Neural cell (in vitro differentiated cells): Measurements from ENCODE around the gene CEP89. TPM values are rescaled to one million over a fixed set of nuclear protein-coding genes. Genes with fewer than 3 reads are reported as not detected.
"Not testable (repeated sequence)": the region's sequence is repeated elsewhere in the genome, so short reads cannot be mapped to it uniquely, and the experiment has no call there.

ENCODE experiments used
- H2AFZ ChIP-seq: fragments of 200-600, 300-800 bp; sonication (generic), shearing (Covaris generic); 2 replicates; pipeline ENCODE4 v1.6.0; 2014; ENCODE audit warnings: low read depth, mild to moderate bottlenecking, antibody characterized with exemption, low read length, moderate library complexity
- H3F3A ChIP-seq: fragments of 200-600 bp; shearing (Covaris generic); 2 replicates; pipeline ENCODE4 v1.6.1; 2016; ENCODE audit warnings: mild to moderate bottlenecking, moderate library complexity, mixed read lengths, antibody characterized with exemption, low read length; ENCODE audit not compliant: insufficient read depth, poor library complexity, severe bottlenecking
- H3K27ac ChIP-seq: fragments of 200-600, 300-800 bp; sonication (generic), shearing (Covaris generic); 2 replicates; pipeline ENCODE4 v1.5.1; 2014; ENCODE audit warnings: mild to moderate bottlenecking, low read length, moderate library complexity
- H3K27me3 ChIP-seq: fragments of 300-800, 200-600 bp; sonication (generic), shearing (Covaris generic); 2 replicates; pipeline ENCODE4 v1.6.0; 2014; ENCODE audit warnings: mild to moderate bottlenecking, low read depth, low read length, moderate library complexity; ENCODE audit not compliant: insufficient read depth
- H3K36me3 ChIP-seq: fragments of 300-800, 200-600 bp; sonication (generic), shearing (Covaris generic); 2 replicates; pipeline ENCODE4 v1.5.1; 2014; ENCODE audit warnings: mild to moderate bottlenecking, antibody characterized with exemption, low read length, moderate library complexity; ENCODE audit not compliant: insufficient read depth
- H3K4me2 ChIP-seq: fragments of 300-800, 200-600 bp; sonication (generic), shearing (Covaris generic); 2 replicates; pipeline ENCODE4 v1.6.0; 2014; ENCODE audit warnings: mild to moderate bottlenecking, low read length
- H3K4me3 ChIP-seq: fragments of 300-800, 200-600 bp; sonication (generic), shearing (Covaris generic); 2 replicates; pipeline ENCODE4 v1.5.1; 2014; ENCODE audit warnings: mild to moderate bottlenecking, low read length, moderate library complexity
- H3K79me2 ChIP-seq: fragments of 200-600 bp; shearing (Covaris generic); replicated peaks from 2 replicates; pipeline ENCODE4 v1.6.0; 2014; ENCODE audit warnings: mild to moderate bottlenecking, low read length, moderate library complexity; ENCODE audit not compliant: insufficient read depth
- H3K9ac ChIP-seq: fragments of 300-800, 200-600 bp; sonication (generic), shearing (Covaris generic); 2 replicates; pipeline ENCODE4 v1.6.1; 2016; ENCODE audit warnings: mild to moderate bottlenecking, low read length, mixed read lengths
- H3K9me2 ChIP-seq: fragments of 200-600 bp; shearing (Covaris generic); 2 replicates; pipeline ENCODE4 v1.6.1; 2016; ENCODE audit warnings: mild to moderate bottlenecking, low read length, mixed read lengths; ENCODE audit not compliant: insufficient read depth
- H3K9me3 ChIP-seq: fragments of 200-600, 300-800 bp; sonication (generic), shearing (Covaris generic); 2 replicates; pipeline ENCODE4 v1.6.1; 2016; ENCODE audit warnings: mild to moderate bottlenecking, mixed run types, low read length, moderate library complexity, mixed read lengths
- H4K20me1 ChIP-seq: fragments of 200-600 bp; shearing (Covaris generic); 2 replicates; pipeline ENCODE4 v1.6.1; 2016; ENCODE audit warnings: mild to moderate bottlenecking, mixed run types; ENCODE audit not compliant: insufficient read depth
- EP300 ChIP-seq: fragments of 450-650 bp; conservative IDR thresholded peaks from 2 replicates; pipeline ENCODE4 v1.6.1; 2014; ENCODE audit warnings: antibody characterized with exemption, mild to moderate bottlenecking, moderate library complexity; ENCODE audit not compliant: poor library complexity, severe bottlenecking
- EZH2 ChIP-seq: fragments of 200-600, 300-800 bp; shearing (Covaris generic), sonication (generic); IDR thresholded peaks from 2 replicates; pipeline ENCODE4 v1.6.1; 2014; ENCODE audit warnings: antibody characterized with exemption, low read length, borderline replicate concordance, mild to moderate bottlenecking; ENCODE audit not compliant: insufficient read depth, poor library complexity, severe bottlenecking
- MXI1 ChIP-seq: fragments of 450-650 bp; conservative IDR thresholded peaks from 2 replicates; pipeline ENCODE4 v1.6.1; 2014; ENCODE audit warnings: antibody characterized with exemption, mild to moderate bottlenecking; ENCODE audit not compliant: poor library complexity, severe bottlenecking
- POLR2AphosphoS5 ChIP-seq: IDR thresholded peaks from 2 replicates; pipeline ENCODE4 v1.6.1; 2012
- RAD21 ChIP-seq: fragments of 450-650 bp; conservative IDR thresholded peaks from 2 replicates; pipeline ENCODE4 v1.6.1; 2014; ENCODE audit warnings: antibody characterized with exemption, mild to moderate bottlenecking, moderate library complexity
- SMC3 ChIP-seq: fragments of 450-650 bp; conservative IDR thresholded peaks from 2 replicates; pipeline ENCODE4 v1.6.1; 2014; ENCODE audit warnings: antibody characterized with exemption, mild to moderate bottlenecking, moderate library complexity; ENCODE audit not compliant: poor library complexity
- TAF1 ChIP-seq: IDR thresholded peaks from 2 replicates; pipeline ENCODE4 v1.6.1; 2012; ENCODE audit warnings: low read depth
- polyA plus RNA-seq: library from polyadenylated mRNA; depleted of rRNA; stranded (reverse); fragments of >200 nt; gene quantifications from 2 replicates; pipeline ENCODE4 v1.2.3, GENCODE V29; 2014
- TF ChIP-seq, protein P1 (sequence below): fragments of 450-650 bp; IDR thresholded peaks from 2 replicates; pipeline ENCODE4 v1.5.1; 2014; ENCODE audit warnings: antibody characterized with exemption, mild to moderate bottlenecking, moderate library complexity; ENCODE audit not compliant: poor library complexity, severe bottlenecking
- TF ChIP-seq, protein P2 (sequence below): IDR thresholded peaks from 2 replicates; pipeline ENCODE4 v1.6.1; 2012; ENCODE audit warnings: borderline replicate concordance

Gene CEP89
- polyA plus RNA-seq, 1 donor from 2014 or later = 24.1 TPM

DNA sequence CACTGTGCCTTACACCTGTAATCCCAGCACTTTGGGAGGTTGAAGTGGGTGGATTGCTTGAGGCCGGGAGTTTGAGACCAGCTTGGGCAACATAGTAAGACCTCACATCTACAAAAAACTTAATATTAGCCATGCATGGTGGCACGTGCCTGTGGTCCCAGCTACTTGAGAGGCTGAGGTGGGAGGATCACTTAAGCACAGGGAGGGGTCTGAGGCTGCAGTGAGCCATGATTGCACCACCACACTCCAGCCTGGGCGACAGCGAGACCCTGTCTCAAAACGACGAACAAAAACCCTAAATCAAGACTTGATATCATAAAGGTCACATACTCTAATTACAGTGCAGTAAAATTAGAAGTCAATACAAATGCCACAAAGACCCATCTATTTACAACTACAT is 119.5 kb downstream of the CEP89 start:
- H2AFZ ChIP-seq = no peak overlapping the region
- no peaks in the 10 kb centered on the region for H3F3A ChIP-seq
- no peak overlapping the region for H3K4me2 ChIP-seq
- H4K20me1 ChIP-seq = no peaks in the 10 kb centered on the region
- no peaks in the 10 kb centered on the region for H3K9me2 ChIP-seq
- no peaks in the 10 kb centered on the region for H3K79me2 ChIP-seq
- TF ChIP-seq, protein P1, sequence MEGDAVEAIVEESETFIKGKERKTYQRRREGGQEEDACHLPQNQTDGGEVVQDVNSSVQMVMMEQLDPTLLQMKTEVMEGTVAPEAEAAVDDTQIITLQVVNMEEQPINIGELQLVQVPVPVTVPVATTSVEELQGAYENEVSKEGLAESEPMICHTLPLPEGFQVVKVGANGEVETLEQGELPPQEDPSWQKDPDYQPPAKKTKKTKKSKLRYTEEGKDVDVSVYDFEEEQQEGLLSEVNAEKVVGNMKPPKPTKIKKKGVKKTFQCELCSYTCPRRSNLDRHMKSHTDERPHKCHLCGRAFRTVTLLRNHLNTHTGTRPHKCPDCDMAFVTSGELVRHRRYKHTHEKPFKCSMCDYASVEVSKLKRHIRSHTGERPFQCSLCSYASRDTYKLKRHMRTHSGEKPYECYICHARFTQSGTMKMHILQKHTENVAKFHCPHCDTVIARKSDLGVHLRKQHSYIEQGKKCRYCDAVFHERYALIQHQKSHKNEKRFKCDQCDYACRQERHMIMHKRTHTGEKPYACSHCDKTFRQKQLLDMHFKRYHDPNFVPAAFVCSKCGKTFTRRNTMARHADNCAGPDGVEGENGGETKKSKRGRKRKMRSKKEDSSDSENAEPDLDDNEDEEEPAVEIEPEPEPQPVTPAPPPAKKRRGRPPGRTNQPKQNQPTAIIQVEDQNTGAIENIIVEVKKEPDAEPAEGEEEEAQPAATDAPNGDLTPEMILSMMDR = no peak
- TF ChIP-seq EP300 (no peak), POLR2AphosphoS5 (no peak), MXI1 (no peak), EZH2 (no peak)
- no peak overlapping the region for H3K27ac ChIP-seq
- H3K36me3 ChIP-seq = no peaks in the 10 kb centered on the region
- H3K27me3 ChIP-seq = no peaks in the 10 kb centered on the region
- no peaks in the 10 kb centered on the region for H3K9me3 ChIP-seq
- H3K4me3 ChIP-seq = no peak overlapping the region
- H3K9ac ChIP-seq = no peak overlapping the region

DNA sequence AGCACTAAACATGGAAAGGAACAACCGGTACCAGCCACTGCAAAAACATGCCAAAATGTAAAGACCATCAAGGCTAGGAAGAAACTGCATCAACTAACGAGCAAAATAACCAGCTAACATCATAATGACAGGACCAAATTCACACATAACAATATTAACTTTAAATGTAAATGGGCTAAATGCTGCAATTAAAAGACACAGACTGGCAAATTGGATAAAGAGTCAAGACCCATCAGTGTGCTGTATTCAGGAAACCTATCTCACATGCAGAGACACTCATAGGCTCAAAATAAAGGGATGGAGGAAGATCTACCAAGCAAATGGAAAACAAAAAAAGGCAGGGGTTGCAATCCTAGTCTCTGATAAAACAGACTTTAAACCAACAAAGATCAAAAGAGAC is 123.7 kb downstream of the CEP89 start:
- not testable (repeated sequence) for H4K20me1 ChIP-seq, H3K9me3 ChIP-seq, H3K9me2 ChIP-seq, H3K27me3 ChIP-seq, H3K4me3 ChIP-seq, H3K9ac ChIP-seq, H3K4me2 ChIP-seq, H3F3A ChIP-seq, H3K27ac ChIP-seq, H3K79me2 ChIP-seq, H2AFZ ChIP-seq, H3K36me3 ChIP-seq

DNA sequence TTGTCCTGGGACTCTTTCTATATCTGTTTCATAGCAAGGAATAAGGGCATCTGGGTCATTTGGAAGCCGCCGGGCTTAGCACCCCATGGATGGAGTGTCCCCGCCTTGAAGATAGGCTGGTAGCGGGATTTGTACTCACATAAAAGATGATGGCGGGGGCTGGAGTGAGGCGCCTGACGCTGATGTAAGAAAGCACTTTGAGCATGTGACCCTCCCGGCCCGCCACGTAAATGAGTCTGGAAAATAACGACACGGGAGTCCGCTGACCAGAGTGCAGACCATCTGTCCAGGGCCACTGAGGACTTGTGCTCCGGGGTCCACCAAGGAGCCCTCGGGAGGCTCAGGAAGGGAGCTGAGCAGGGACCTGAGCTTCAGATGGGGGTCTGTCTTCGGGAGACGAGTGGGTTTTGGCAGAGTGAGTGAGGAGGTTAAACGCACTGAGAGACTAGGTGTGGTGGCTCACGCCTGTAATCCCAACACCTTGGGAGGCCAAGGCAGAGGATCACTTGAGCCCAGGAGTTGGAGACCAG is 128.0 kb downstream of the CEP89 start:
- Histone ChIP-seq H3K4me3 (no peak overlapping the region), H3K4me2 (no peak overlapping the region), H3K27ac (no peak overlapping the region), H4K20me1 (no peaks in the 10 kb centered on the region), H3F3A (no peaks in the 10 kb centered on the region), H3K36me3 (no peaks in the 10 kb centered on the region), H3K9ac (no peak overlapping the region), H2AFZ (no peak overlapping the region), H3K27me3 (no peaks in the 10 kb centered on the region), H3K9me2 (no peaks in the 10 kb centered on the region), H3K9me3 (no peaks in the 10 kb centered on the region), H3K79me2 (no peaks in the 10 kb centered on the region)
- TF ChIP-seq SMC3 (no peak), RAD21 (no peak), MXI1 (no peak), TAF1 (no peak), EP300 (no peak), EZH2 (no peak)
- TF ChIP-seq, protein P1 = no peak
- TF ChIP-seq, protein P2, sequence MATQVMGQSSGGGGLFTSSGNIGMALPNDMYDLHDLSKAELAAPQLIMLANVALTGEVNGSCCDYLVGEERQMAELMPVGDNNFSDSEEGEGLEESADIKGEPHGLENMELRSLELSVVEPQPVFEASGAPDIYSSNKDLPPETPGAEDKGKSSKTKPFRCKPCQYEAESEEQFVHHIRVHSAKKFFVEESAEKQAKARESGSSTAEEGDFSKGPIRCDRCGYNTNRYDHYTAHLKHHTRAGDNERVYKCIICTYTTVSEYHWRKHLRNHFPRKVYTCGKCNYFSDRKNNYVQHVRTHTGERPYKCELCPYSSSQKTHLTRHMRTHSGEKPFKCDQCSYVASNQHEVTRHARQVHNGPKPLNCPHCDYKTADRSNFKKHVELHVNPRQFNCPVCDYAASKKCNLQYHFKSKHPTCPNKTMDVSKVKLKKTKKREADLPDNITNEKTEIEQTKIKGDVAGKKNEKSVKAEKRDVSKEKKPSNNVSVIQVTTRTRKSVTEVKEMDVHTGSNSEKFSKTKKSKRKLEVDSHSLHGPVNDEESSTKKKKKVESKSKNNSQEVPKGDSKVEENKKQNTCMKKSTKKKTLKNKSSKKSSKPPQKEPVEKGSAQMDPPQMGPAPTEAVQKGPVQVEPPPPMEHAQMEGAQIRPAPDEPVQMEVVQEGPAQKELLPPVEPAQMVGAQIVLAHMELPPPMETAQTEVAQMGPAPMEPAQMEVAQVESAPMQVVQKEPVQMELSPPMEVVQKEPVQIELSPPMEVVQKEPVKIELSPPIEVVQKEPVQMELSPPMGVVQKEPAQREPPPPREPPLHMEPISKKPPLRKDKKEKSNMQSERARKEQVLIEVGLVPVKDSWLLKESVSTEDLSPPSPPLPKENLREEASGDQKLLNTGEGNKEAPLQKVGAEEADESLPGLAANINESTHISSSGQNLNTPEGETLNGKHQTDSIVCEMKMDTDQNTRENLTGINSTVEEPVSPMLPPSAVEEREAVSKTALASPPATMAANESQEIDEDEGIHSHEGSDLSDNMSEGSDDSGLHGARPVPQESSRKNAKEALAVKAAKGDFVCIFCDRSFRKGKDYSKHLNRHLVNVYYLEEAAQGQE = no peak
